Islet of Langerhans (tissue), 1 donor: ENCODE data around the gene SLC31A1.

Source experiments
- FAIRE-seq: peaks from one replicate; lab custom pipeline; 2011; peaks lifted over from hg19 to GRCh38; lab: Jason Lieb, UNC

SLC31A1 gene

DNA sequence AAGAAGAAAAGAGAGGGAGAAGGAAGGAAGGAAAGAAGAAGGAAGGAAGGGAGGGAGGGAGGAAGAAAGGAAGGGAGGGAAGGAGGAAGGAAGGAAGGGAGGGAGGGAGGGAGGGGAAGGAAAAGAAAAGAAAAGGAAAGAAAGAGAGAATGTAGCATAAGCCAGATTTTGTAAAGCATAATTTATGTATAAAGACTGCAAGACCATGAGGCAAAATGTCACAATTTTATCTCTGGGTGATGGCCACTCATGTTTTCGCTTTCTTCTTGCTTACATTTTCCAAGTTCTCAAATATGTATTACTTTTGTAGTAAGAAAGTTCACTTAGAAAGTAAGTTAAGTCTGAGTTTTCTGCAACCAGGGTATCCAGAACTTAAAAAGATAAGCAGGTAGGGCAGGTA is 85.2 kb downstream of the SLC31A1 start:
- FAIRE-seq = no peak

DNA sequence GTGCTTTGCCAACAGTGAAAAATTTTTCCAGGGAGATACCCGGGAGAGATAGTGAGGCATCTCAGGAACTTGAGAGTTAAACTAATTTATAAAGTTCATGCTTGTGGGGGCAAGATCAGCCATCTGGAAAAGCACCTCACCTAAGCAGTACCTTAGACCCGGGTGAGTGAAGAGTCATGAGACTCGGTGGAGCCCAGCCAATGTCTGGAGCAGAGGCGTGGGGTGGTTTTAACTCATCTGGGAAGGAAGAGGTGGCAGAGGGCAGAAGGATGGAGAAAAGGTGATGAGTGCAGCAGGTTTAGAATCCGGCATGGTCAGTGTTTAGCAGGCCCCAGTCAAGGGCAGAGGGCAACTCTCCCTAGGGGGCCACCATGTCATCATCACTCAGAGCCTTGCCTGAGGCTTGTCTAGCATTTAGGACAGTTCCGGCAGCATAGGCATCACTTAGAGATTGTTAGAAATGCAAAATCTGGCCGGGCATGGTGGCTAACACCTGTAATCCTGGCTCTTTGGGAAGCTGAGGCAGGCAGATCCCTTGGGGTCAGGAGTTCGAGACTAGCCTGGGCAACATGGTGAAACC is 86.1 kb downstream of the SLC31A1 start:
- FAIRE-seq = no peak

DNA sequence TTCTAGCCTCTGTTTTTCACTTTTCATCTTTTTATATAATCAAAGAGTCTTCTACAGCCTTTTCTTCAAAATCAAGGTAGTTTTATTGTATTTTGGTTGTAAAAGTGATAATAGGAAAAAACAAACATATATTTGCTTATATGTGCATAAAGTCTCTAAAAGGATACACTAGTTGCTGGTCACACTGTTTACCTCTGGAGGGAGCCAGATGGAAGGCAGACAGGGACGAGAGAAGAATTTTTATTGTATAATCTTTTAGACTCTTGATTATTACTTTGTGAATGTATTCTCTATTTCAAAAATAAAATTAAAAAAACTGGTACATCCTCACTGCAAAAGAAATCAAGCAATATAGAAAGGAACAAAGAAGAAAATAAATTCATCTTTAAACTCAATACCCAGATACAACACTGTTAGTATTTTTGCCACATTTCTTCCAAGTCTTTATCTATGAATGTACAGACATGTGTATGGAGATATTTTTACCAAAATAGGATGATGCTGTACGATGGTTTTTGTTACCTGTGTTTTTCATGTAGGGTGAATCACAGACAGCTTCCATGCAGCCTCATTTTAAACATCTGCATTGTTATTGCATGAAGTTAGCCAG is 88.0 kb downstream of the SLC31A1 start:
- FAIRE-seq = peak; percentile 83

DNA sequence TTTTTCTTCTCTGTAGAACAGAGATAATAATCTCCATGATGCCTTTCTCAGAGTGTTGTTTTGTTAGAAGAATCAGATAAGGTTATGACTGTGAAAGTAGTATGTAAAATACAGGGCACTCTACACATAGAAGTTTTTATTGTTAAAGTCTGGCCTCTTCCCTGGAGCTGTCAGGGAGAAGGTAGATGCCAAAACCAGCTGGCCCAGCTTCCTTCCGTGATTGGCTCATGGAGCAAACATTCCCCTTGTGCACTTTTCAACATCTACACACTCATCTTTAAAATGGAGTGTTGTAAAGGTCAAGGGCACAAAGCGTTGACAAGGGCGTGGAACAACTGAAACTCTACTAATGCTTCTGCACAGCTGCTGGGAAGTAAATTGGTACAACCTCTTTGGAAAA is 89.2 kb downstream of the SLC31A1 start:
- FAIRE-seq = no peak

DNA sequence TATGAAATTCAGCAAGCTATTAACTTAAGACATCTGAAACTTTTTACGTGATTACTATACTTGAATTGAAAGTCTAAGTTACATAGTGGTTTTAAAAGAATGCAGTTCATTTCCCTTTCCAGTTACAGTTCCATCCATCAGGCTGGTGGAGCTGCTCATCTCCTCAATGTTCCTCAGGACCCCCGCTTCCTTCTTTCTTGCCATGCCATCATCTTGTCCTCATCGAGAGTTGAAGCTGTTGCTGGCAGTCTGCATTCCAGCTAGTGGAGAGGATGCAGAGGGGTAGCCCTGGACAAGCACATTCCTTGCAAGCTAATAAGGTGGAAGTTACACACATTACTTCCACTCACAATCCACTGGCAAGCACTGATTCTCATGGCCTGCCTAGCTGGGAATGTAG is 90.6 kb downstream of the SLC31A1 start:
- no peak for FAIRE-seq

DNA sequence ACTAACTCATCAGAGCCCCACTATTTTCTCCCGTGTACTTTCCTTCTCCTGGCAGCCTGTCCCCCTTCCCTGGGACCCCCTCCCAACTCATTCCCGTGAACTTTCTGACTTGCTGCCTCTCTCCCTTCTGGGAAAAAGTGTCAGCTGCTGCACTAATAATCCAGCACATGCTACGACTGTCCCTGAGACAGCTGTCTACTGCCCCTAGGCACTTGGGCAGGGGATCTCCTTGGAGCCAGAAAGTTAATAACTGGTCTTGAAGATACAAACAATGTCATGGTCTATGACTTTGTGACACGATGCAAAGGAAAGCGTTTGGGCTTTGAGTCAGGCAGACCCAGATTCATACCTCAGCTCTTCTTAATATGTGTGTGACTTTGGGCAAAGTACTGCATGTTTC is 91.9 kb downstream of the SLC31A1 start:
- no peak for FAIRE-seq
